Measurements from ENCODE around the gene NPAS3. TPM values are rescaled to one million over a fixed set of nuclear protein-coding genes. Genes with fewer than 3 reads are reported as not detected.
"Not testable (repeated sequence)": the region's sequence is repeated elsewhere in the genome, so short reads cannot be mapped to it uniquely, and the experiment has no call there.

Gene NPAS3
- total RNA-seq, 1 experiment from 2014 or later: 0.35 TPM

DNA sequence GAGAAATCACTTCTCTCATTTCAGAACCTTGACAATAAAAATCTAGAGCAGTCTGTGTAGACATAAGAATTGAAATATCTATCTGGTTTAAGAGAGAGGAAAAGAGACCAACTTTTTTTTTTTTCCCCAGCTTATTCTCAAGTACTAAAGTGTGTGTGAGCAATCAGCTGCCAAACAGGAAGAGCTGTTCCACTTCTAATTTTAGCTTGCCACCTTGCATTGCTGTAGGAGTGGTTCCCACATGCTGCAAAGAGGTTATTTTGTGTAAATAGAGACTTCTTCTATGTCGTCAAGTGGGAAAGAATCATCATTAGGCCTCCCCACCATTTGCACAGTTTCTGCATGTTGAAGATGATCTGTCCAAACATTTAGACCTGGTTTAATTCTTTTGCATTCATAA is 142.6 kb downstream of the NPAS3 start:
- Mint-ChIP-seq H3K4me1 (ENCODE audit: insufficient read depth, unreplicated experiment) (no peaks in the 10 kb centered on the region), H3K27ac (ENCODE audit: low read depth, unreplicated experiment) (no peak overlapping the region), H3K9me3 (ENCODE audit: unreplicated experiment) (no peaks in the 10 kb centered on the region), H3K27me3 (ENCODE audit: insufficient read depth, unreplicated experiment) (no peaks in the 10 kb centered on the region), H3K36me3 (ENCODE audit: insufficient read depth, unreplicated experiment) (no peaks in the 10 kb centered on the region), H3K4me3 (ENCODE audit: unreplicated experiment) (no peak overlapping the region)
- ChIA-PET CTCF (no interaction called here), POLR2A (interaction anchor here (0.5 to 0.6 kb wide), 2 partner anchors 15 to 88 kb away, joined by 3 to 6 read pairs; no protein-coding TSS in a partner anchor)
- no TSS peak for BruUV-seq (replicated peaks)
- DNase-seq (ENCODE audit: unreplicated experiment): no peak
- TF ChIP-seq, protein P1, sequence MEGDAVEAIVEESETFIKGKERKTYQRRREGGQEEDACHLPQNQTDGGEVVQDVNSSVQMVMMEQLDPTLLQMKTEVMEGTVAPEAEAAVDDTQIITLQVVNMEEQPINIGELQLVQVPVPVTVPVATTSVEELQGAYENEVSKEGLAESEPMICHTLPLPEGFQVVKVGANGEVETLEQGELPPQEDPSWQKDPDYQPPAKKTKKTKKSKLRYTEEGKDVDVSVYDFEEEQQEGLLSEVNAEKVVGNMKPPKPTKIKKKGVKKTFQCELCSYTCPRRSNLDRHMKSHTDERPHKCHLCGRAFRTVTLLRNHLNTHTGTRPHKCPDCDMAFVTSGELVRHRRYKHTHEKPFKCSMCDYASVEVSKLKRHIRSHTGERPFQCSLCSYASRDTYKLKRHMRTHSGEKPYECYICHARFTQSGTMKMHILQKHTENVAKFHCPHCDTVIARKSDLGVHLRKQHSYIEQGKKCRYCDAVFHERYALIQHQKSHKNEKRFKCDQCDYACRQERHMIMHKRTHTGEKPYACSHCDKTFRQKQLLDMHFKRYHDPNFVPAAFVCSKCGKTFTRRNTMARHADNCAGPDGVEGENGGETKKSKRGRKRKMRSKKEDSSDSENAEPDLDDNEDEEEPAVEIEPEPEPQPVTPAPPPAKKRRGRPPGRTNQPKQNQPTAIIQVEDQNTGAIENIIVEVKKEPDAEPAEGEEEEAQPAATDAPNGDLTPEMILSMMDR (IDR thresholded peaks at IDR 0.05; ENCODE audit: unreplicated experiment): no peak
- intact Hi-C loops (cut with micrococcal nuclease): no loop called here

DNA sequence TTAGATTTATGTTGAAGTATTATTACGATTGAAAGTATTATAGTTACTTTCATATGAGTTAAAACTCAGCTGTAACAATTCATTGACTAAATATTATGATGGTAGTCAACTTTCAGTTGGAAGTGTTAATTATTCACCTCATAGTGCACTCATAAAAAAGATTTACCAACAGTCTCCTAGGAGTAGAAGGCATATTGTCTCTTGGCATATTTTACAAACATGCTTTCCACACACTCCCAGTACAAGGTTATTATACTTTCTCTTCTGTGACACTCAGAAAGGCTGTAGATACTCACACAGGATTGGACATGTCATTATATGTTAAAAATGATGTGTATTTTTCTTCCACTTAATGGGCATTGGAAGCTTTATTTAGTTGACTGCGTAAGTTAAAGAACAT is 147.1 kb downstream of the NPAS3 start:
- DNase-seq (ENCODE audit: unreplicated experiment): no peak
- no peaks in the 10 kb centered on the region for H3K4me1 Mint-ChIP-seq (ENCODE audit: insufficient read depth, unreplicated experiment)
- H3K27ac Mint-ChIP-seq (ENCODE audit: low read depth, unreplicated experiment): no peak overlapping the region
- H3K36me3 Mint-ChIP-seq (ENCODE audit: insufficient read depth, unreplicated experiment): no peaks in the 10 kb centered on the region
- BruUV-seq (replicated peaks): no TSS peak
- ChIA-PET CTCF (no interaction called here), POLR2A (no interaction called here)
- TF ChIP-seq, protein P1 (IDR thresholded peaks at IDR 0.05; ENCODE audit: unreplicated experiment): no peak
- no peak overlapping the region for H3K4me3 Mint-ChIP-seq (ENCODE audit: unreplicated experiment)
- intact Hi-C loops (cut with micrococcal nuclease): no loop called here
- H3K27me3 Mint-ChIP-seq (ENCODE audit: insufficient read depth, unreplicated experiment): no peaks in the 10 kb centered on the region
- peaks cover 7% of the 10 kb centered on the region for H3K9me3 Mint-ChIP-seq (ENCODE audit: unreplicated experiment)

DNA sequence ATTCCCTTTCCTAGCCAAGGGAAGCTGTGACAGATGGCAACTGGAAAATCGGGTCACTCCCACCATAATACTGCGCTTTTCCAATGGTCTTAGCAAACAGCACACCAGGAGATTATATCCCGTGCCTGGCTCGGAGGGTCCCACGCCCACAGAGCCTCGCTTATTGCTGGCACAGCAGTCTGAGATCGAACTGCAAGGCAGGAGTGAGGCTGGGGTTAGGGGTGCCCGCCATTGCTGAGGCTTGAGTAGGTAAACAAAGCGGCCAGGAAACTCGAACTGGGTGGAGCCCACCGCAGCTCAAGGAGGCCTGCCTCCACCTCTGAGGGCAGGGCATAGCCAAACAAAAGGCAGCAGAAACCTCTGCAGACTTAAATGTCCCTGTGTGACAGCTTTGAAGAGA is 149.6 kb downstream of the NPAS3 start:
- H3K4me3 Mint-ChIP-seq (ENCODE audit: unreplicated experiment); DNase-seq (ENCODE audit: unreplicated experiment); BruUV-seq (replicated peaks); H3K36me3 Mint-ChIP-seq (ENCODE audit: insufficient read depth, unreplicated experiment); POLR2A ChIA-PET; intact Hi-C loops (cut with micrococcal nuclease); CTCF ChIA-PET; H3K27me3 Mint-ChIP-seq (ENCODE audit: insufficient read depth, unreplicated experiment); H3K4me1 Mint-ChIP-seq (ENCODE audit: insufficient read depth, unreplicated experiment); H3K27ac Mint-ChIP-seq (ENCODE audit: low read depth, unreplicated experiment): not testable (repeated sequence)
- H3K9me3 Mint-ChIP-seq (ENCODE audit: unreplicated experiment): peaks cover 13% of the 10 kb centered on the region

DNA sequence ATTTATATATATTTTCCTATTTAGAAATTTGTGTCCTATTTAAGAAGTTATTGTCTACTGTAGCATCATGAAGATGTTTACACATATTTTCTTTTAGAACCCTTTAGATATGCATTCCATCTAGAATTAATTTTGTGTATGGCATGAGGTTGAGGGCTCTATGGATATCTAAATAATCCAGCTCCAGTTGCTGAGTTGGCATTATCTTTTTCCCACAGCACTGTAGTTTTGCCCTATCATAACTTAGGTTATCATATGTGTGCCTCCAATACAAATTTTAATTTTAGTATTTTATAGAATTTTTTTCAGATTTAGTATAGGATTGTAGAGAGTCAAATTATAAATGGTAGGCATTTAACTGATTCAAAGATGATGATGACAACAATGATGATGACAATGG is 159.3 kb downstream of the NPAS3 start:
- POLR2A ChIA-PET: no interaction called here
- BruUV-seq (replicated peaks): no TSS peak
- Mint-ChIP-seq H3K4me1 (ENCODE audit: insufficient read depth, unreplicated experiment) (no peaks in the 10 kb centered on the region), H3K9me3 (ENCODE audit: unreplicated experiment) (no peaks in the 10 kb centered on the region), H3K27ac (ENCODE audit: low read depth, unreplicated experiment) (no peak overlapping the region), H3K27me3 (ENCODE audit: insufficient read depth, unreplicated experiment) (no peaks in the 10 kb centered on the region), H3K36me3 (ENCODE audit: insufficient read depth, unreplicated experiment) (no peaks in the 10 kb centered on the region), H3K4me3 (ENCODE audit: unreplicated experiment) (no peak overlapping the region)
- CTCF ChIA-PET: interaction anchor here (0.7 kb wide), 1 partner anchor 673 kb away, joined by 3 read pairs; no protein-coding TSS in a partner anchor
- intact Hi-C loops (cut with micrococcal nuclease): no loop called here
- DNase-seq (ENCODE audit: unreplicated experiment): no peak
- TF ChIP-seq, protein P1 (IDR thresholded peaks at IDR 0.05; ENCODE audit: unreplicated experiment): no peak

DNA sequence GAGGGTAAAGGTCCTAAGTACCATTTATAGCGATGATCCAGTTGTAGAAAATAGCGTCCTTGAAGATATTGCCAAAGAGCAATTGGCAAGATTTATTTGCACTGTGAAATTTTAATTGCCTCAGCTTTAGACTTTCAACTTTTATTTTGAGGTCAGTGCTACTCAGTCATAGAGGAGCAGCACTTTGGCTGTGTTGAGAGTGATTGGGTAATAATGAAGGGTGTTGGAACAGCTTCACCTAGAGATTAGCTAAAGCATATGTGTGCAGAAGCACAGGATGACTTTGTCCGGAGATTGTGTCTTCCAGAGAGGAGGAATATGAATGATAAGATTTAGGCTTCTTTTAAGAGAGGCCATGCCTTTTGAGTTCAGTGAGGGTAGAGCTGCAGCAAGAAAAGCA is 164.8 kb downstream of the NPAS3 start:
- POLR2A ChIA-PET: interaction anchor here (1.3 kb wide), 1 partner anchor 14 kb away, joined by 3 read pairs; no protein-coding TSS in a partner anchor
- intact Hi-C loops (cut with micrococcal nuclease): no loop called here
- Mint-ChIP-seq H3K9me3 (ENCODE audit: unreplicated experiment) (no peaks in the 10 kb centered on the region), H3K4me3 (ENCODE audit: unreplicated experiment) (no peak overlapping the region), H3K36me3 (ENCODE audit: insufficient read depth, unreplicated experiment) (no peaks in the 10 kb centered on the region), H3K27ac (ENCODE audit: low read depth, unreplicated experiment) (no peak overlapping the region), H3K27me3 (ENCODE audit: insufficient read depth, unreplicated experiment) (no peaks in the 10 kb centered on the region), H3K4me1 (ENCODE audit: insufficient read depth, unreplicated experiment) (no peaks in the 10 kb centered on the region)
- TF ChIP-seq, protein P1 (IDR thresholded peaks at IDR 0.05; ENCODE audit: unreplicated experiment): no peak
- BruUV-seq (replicated peaks): no TSS peak
- DNase-seq (ENCODE audit: unreplicated experiment): no peak
- CTCF ChIA-PET: interaction anchor here (0.5 to 1.2 kb wide), 4 partner anchors 31 to 572 kb away, joined by 3 to 4 read pairs (median 3); no protein-coding TSS in a partner anchor
